Measurements from ENCODE around the gene IL15RA. TPM values are rescaled to one million over a fixed set of nuclear protein-coding genes. Genes with fewer than 3 reads are reported as not detected.
A peak's percentile ranks its signal among the peaks of the same experiment; 100 is the strongest.
"Not testable (repeated sequence)": the region's sequence is repeated elsewhere in the genome, so short reads cannot be mapped to it uniquely, and the experiment has no call there.

IL15RA gene
- total RNA-seq, 1 experiment from 2014 or later = 2.0 TPM

DNA sequence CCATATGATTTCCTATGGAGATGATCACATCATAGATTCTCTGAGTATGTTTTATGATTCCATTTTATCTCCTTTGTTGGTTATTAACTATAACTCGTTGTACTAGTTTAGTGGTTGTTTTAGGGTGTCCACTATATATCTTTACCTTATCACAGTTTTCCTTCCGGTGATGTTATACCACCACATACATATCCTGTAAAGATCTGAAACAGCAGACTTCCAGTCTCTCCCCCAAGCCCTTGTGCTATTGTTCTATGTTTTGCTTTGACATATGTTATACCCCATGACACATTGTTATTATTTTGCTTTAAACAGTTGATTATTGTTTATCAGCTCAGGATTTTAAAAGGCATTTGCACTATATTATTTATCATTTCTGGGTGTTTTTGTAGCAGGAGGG, 7.3 kb downstream of the IL15RA start:
- no peaks in the 10 kb centered on the region for H3K36me3 ChIP-seq (replicated peaks; ENCODE audit: control insufficient read depth, insufficient read depth, low read length)
- no peak overlapping the region for H3K4me3 ChIP-seq (ENCODE audit: insufficient read depth, low read depth, low read length)
- H3K27me3 ChIP-seq (ENCODE audit: control insufficient read depth, insufficient read depth, low read length) = no peaks in the 10 kb centered on the region
- DNase-seq = no peak

DNA sequence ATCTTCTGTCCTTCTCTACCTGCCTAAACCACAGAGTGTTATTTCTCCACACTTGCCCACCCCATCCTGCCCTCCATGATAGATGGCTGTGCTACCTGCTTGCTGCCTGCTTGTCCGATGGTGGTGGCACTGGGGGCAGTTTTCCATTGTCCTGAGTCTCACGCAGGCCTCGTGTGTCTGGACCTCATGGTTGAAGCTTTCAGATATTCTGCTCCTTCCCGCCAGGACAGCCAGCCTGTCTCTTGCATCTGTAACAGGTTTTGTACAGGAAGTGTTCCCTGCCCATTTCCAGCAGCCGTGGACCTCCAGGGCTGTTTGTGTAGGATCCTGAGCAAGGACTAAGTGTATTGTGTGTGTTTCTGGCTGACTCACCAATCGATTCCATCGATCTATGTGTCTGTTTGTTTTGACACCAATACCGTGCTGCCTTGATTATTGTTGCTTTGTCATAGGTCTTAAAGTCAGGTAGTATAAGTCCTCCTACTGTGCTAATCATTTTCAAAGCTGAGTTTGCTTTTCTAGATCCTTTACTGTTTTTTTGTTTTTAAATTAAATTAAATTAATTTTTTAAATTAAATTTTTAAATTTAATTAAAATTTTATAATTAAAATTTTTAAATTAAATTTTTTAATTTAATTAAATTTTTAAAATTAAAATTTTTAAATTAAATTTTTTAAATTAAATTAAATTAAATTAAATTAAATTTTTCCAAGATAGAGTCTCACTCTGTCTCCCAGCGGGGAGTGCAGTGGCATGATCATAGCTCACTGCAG, 8.5 kb downstream of the IL15RA start:
- H3K4me3 ChIP-seq (ENCODE audit: insufficient read depth, low read depth, low read length) = no peak overlapping the region
- H3K36me3 ChIP-seq (replicated peaks; ENCODE audit: control insufficient read depth, insufficient read depth, low read length) = no peaks in the 10 kb centered on the region
- DNase-seq = no peak
- H3K27me3 ChIP-seq (ENCODE audit: control insufficient read depth, insufficient read depth, low read length) = no peaks in the 10 kb centered on the region

- Histone ChIP-seq H3K27me3 (ENCODE audit: control insufficient read depth, insufficient read depth, low read length) (no peaks in the 10 kb centered on the region), H3K36me3 (replicated peaks; ENCODE audit: control insufficient read depth, insufficient read depth, low read length) (no peaks in the 10 kb centered on the region), H3K4me3 (ENCODE audit: insufficient read depth, low read depth, low read length) (no peak overlapping the region)
- DNase-seq = no peak
Observed at GRCh38 chr10:5968037-5968680, 9.2 kb downstream of the IL15RA start.

DNA sequence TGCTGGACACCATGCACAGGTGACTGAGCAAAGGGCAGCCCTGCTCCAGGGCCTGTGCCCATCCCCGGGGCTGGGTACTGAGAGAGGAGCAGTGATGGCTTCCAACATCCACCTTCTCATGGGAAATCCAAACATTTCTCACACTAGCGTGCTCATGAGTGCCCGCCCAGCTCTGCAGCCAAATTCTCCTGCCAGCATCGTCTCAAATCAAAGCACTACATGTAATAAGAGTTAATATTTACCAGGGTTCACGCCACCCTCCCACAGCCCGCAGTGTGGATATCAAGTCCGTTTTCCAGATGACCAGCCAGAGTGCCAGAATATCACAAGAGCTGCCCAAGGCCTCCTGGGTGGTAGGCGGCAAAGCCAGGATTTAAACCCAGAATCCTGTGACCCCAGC, 12.1 kb downstream of the IL15RA start:
- Histone ChIP-seq H3K27me3 (ENCODE audit: control insufficient read depth, insufficient read depth, low read length) (no peaks in the 10 kb centered on the region), H3K4me3 (ENCODE audit: insufficient read depth, low read depth, low read length) (no peak overlapping the region), H3K36me3 (replicated peaks; ENCODE audit: control insufficient read depth, insufficient read depth, low read length) (no peaks in the 10 kb centered on the region)
- DNase-seq = no peak

DNA sequence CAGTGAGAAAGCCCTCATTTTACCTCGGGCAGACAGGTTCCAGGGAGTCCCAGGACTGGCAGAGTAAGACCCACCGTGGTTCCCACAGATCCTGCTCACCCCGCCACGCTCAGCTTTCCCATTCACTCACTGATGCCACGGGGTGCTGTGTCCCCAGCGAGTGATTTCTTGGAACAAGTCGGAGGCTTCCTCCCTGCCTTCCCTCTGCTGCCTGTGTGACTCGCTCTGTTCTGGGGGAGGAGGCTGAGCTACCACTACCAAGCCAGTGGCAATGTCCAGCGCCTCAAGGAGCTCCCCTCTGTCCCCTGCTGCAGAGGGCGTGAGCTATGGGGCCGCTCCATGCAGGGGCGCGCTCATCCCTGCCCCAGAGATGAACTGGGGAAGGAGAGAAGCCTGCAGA, 12.6 kb downstream of the IL15RA start:
- Histone ChIP-seq H3K36me3 (replicated peaks; ENCODE audit: control insufficient read depth, insufficient read depth, low read length) (no peaks in the 10 kb centered on the region), H3K4me3 (ENCODE audit: insufficient read depth, low read depth, low read length) (no peak overlapping the region)
- DNase-seq = no peak

DNA sequence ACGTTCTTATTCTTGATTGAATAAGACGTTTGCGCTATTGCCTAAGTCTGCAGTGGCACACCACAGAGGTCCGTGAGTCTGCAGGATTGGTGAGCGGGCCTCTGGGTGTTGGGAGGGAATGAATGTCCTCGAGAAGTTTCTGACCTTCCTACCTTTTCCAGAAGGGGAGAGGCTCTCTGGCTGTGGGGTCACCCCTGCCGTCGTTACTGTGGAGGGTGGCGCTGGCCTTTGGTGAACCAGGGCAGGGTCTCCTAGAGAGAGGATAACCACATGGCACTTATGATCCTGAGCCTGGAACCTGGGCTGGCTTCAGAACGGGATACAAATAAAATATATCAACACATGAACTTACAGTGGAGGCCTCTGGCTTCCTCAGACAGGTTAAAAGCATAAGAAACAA, 13.8 kb downstream of the IL15RA start:
- H3K36me3 ChIP-seq (replicated peaks; ENCODE audit: control insufficient read depth, insufficient read depth, low read length) = no peaks in the 10 kb centered on the region
- H3K4me3 ChIP-seq (ENCODE audit: insufficient read depth, low read depth, low read length) = no peak overlapping the region
- DNase-seq = no peak
- no peaks in the 10 kb centered on the region for H3K27me3 ChIP-seq (ENCODE audit: control insufficient read depth, insufficient read depth, low read length)

More for the DNA sequence above, 12.6 kb downstream of the IL15RA start:
- H3K27me3 ChIP-seq (ENCODE audit: control insufficient read depth, insufficient read depth, low read length) = no peaks in the 10 kb centered on the region

- Histone ChIP-seq H3K4me3 (ENCODE audit: insufficient read depth, low read depth, low read length) (no peak overlapping the region), H3K27me3 (ENCODE audit: control insufficient read depth, insufficient read depth, low read length) (no peaks in the 10 kb centered on the region), H3K36me3 (replicated peaks; ENCODE audit: control insufficient read depth, insufficient read depth, low read length) (no peaks in the 10 kb centered on the region)
- no peak for DNase-seq
Observed at GRCh38 chr10:5963071-5963470, 14.3 kb downstream of the IL15RA start.

DNA sequence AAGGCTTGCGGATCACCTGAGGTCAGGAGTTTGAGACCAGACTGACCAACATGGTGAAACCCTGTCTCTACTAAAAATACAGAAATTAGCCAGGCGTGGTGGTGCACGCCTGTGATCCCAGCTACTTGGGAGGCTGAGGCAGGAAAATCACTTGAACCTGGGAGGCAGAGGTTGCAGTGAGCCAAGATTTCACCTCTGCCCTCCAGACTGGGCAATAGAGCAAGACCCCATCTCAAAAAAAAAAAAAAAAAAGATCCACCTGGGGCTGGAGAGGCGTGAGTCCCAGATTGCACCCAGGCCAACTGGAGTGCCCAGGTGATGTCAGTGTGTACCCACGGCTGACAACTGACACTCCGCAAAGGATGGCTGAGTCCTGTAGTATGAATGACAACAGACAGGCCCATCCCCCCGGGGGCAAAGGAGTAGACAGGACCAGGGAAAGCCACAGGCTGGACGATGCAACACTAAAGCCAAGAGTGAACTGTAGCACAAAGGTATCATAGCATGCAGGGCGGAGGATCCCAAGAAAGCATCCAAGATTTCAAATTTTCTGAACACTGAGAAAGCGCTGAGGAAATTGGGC, 14.9 kb downstream of the IL15RA start:
- not testable (repeated sequence) for H3K4me3 ChIP-seq (ENCODE audit: insufficient read depth, low read depth, low read length); H3K36me3 ChIP-seq (replicated peaks; ENCODE audit: control insufficient read depth, insufficient read depth, low read length); DNase-seq; H3K27me3 ChIP-seq (ENCODE audit: control insufficient read depth, insufficient read depth, low read length)

DNA sequence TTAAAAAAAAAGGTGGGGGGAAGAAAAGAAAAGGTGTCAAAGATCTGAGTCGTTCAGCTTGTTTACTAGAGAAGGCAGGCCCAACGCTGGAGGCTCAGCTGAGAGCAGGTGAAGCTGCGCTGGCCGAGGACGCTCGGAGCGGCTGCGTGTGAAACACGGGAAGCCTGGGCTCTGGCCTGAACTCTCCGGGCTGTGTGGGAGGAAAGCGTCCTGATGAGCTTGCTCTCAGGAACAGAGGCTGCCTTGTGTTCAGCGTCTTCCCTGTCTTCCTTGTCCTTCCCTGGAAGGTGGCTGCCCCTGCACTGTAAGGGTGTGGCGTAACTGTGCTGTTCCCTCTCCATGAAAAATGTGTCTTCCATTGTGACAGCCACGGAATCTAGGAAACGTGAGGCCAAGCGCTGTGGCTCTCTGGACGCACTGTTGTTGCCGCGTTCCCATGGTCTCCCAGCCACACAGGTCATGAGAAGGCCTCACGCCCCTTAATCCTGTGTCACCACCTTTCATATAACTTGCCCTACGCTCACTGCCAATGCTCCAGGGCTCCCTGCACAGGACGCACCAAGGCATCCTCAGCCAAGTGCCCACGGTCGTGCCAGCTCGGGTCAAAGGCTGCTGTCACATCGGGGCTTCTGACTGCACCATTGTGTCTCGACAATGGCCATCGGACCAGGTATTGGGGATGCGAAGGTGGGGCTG, 15.8 kb downstream of the IL15RA start:
- no peak overlapping the region for H3K4me3 ChIP-seq (ENCODE audit: insufficient read depth, low read depth, low read length)
- no peaks in the 10 kb centered on the region for H3K27me3 ChIP-seq (ENCODE audit: control insufficient read depth, insufficient read depth, low read length)
- no peaks in the 10 kb centered on the region for H3K36me3 ChIP-seq (replicated peaks; ENCODE audit: control insufficient read depth, insufficient read depth, low read length)
- DNase-seq = no peak

DNA sequence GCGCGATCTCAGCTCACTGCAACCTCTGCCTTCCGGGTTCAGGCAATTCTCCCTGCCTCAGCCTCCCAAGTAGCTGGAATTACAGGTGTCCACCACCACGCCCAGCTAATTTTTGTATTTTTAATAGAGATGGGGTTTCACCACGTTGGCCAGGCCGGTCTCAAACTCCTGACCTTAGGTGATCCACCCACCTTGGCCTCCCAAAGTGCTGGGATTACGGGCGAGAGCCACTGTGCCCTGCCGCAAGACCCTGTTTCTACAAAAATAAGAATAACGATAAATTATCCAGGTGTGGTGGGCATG, 16.4 kb downstream of the IL15RA start:
- H3K36me3 ChIP-seq (replicated peaks; ENCODE audit: control insufficient read depth, insufficient read depth, low read length); DNase-seq; H3K27me3 ChIP-seq (ENCODE audit: control insufficient read depth, insufficient read depth, low read length); H3K4me3 ChIP-seq (ENCODE audit: insufficient read depth, low read depth, low read length): not testable (repeated sequence)

DNA sequence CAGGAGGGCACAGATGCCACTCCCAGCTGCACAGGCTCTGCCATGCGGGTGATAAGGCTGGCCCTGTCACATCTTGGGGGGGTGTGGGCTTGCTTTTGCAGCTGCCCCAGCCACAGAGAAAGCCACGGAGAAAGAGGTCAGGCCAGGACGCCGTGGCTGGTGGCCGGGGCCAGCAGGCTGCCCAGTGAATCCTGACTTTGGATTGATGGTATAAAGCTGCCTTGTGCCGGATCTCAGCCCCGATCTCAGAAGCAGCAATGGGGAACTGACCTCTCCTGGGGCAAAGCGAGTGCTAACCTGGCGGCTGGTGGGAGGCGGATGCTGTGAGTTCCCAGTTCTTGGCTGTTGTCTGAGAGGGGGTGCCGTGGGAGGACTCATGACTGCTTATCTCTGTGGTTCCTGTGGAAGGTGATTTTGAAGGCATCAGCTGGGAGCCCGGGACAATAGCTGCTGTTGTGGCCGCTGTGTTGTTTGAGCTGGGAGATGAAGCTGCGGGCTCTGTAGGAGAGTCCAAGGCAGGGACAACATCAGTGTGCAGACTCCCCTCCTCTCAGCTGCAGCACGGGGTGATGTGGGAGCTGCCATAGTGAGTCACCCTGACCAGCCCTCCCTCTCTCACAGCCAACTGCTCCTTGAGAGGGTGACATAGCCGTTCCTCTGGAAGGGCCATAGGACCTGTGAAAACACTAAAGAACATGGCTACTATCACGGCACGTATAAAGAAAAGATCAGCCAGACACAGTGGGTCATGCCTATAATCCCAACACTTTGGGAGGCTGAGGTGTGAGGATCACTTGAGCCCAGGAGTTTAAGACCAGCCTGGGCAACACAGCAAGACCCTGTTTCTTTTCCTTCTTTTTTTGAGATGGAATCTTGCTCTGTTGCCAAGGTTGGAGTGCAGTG, 17.0 kb downstream of the IL15RA start:
- DNase-seq = no peak
- no peak overlapping the region for H3K4me3 ChIP-seq (ENCODE audit: insufficient read depth, low read depth, low read length)
- H3K36me3 ChIP-seq (replicated peaks; ENCODE audit: control insufficient read depth, insufficient read depth, low read length) = no peaks in the 10 kb centered on the region
- H3K27me3 ChIP-seq (ENCODE audit: control insufficient read depth, insufficient read depth, low read length) = no peaks in the 10 kb centered on the region

DNA sequence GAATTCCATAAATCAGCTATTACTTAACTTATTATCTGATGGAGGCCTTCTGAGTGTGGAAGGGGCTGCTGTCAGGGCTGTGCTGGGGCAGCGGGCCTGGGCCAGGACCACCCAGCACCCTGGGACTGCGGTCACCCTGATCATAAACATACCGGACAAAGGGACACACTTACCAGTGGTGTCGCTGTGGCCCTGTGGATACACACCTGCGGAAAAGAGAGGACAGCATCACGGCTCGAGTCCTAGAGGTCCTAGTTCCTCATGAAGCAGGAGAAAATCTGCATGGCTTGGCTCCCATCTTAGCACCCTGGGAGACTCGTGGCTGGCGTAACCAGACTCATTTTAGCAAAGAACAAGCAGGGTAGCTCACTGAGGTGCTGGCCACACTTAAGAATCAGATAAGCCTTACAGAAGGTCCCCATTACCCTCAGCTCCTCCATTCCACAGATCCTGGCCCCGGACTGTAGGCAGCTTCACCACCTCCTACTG, 17.7 kb downstream of the IL15RA start:
- H3K36me3 ChIP-seq (replicated peaks; ENCODE audit: control insufficient read depth, insufficient read depth, low read length) = no peaks in the 10 kb centered on the region
- peak; percentile 30 for DNase-seq
- no peaks in the 10 kb centered on the region for H3K27me3 ChIP-seq (ENCODE audit: control insufficient read depth, insufficient read depth, low read length)
- H3K4me3 ChIP-seq (ENCODE audit: insufficient read depth, low read depth, low read length) = no peak overlapping the region

GRCh38 chr10:5959142-5959541, 18.2 kb downstream of the IL15RA start:
- H3K36me3 ChIP-seq (replicated peaks; ENCODE audit: control insufficient read depth, insufficient read depth, low read length) = no peaks in the 10 kb centered on the region
- H3K27me3 ChIP-seq (ENCODE audit: control insufficient read depth, insufficient read depth, low read length) = no peaks in the 10 kb centered on the region
- DNase-seq = no peak
- H3K4me3 ChIP-seq (ENCODE audit: insufficient read depth, low read depth, low read length) = no peak overlapping the region

DNA sequence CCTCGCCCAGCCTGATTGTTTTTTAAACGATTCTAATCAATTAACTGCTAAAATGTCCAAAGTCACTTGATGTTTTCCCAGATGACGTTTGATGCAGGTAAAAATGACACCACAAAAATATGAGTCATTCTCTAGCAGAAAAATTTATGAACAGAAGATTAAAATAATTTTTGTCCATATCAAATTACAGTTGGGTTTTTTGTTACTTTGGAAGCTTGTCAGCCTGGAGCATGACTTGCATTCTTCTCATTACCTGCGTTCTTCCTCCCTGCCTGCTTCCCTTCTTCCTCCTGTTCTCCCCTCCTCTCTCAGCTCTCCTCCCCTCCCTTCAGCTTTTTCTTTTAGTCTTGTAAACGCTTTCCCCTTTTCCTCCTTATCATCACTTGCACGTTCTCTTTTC, 18.7 kb downstream of the IL15RA start:
- Histone ChIP-seq H3K36me3 (replicated peaks; ENCODE audit: control insufficient read depth, insufficient read depth, low read length) (no peaks in the 10 kb centered on the region), H3K27me3 (ENCODE audit: control insufficient read depth, insufficient read depth, low read length) (no peaks in the 10 kb centered on the region), H3K4me3 (ENCODE audit: insufficient read depth, low read depth, low read length) (no peak overlapping the region)
- peak; percentile 36 for DNase-seq

Measured in H7 (cell line).